Embryonic facial prominence (tissue), 1 donor: ENCODE measurements around the gene GRIA1.

Source experiments
- DNase-seq: peaks from one replicate; pipeline ENCODE4 v3.0.0-alpha.2; 2016; ENCODE audit errors: extremely low spot score

Gene GRIA1

DNA sequence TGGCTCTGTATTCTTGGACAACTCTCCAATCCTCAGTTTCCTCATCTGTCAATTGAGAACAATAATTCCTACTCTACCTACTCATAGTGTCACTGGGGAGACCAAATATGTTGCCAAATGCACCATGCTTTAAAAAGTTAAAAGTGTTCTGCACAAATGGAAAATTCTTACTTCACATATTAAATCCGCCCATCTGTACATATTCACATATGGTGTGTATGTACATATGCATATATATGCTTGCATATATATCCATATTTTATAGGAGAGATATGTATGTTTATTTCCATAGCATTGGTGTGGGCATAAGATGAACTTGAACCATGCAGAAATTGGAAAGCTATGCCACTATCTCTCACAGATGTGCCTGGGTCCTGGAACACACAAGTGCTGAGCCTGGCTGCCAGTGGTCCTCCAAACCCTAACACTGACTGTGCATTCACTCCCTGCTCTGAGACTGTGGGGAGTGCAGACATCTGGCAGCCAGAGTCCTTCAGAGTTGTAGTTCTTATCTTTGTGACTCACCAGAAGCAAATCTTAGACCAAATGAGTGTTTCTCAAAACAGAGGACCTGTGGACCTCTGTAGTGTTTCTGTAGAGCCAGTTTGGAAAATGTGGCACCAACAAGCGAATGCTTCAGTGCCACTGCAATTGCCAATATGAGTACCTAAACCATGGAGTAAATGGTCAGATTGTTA, 168.7 kb downstream of the GRIA1 start:
- no peak for DNase-seq

DNA sequence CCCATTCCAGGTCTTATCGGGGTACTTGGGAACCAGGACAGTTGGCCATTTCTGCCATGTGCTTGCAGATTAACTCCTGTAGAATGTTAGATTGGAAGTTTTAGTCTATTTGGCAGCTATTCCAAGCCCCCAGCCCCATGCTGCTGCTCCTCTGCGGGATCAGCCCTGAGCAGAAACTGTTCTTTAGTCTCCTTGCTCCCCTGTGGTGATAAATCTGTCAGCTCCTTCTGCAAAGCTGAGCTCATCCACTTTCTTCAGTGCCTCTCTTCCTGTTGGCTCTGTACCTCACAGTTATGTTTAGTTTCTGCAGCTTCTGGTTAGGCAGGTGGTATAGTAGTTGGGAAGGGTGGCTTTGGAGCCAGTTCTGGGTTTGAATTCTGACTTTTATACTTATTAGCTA, 170.4 kb downstream of the GRIA1 start:
- DNase-seq: no peak

DNA sequence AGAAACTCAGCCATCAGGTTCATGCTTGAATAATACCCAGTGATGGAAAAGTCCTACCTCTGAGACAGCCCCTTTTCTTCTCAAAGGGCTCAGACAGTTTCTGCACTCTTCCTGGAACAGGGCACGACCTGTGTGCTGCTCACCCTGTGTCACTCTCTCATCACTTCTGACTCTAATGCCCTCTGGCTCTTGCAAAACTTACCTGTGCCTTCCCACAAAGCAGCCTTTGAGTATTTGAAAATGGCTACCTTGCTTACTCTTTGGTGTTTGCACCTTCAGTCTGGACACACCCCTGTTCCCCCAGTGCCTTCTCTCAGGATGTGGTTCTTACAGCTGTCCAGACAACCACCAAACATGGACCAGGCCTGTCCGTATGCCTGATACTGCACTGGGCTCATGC, 171.4 kb downstream of the GRIA1 start:
- no peak for DNase-seq

- DNase-seq: no peak
These were observed 179.6 kb downstream of the GRIA1 start for GRCh38 chr5:153670101-153670500.

DNA sequence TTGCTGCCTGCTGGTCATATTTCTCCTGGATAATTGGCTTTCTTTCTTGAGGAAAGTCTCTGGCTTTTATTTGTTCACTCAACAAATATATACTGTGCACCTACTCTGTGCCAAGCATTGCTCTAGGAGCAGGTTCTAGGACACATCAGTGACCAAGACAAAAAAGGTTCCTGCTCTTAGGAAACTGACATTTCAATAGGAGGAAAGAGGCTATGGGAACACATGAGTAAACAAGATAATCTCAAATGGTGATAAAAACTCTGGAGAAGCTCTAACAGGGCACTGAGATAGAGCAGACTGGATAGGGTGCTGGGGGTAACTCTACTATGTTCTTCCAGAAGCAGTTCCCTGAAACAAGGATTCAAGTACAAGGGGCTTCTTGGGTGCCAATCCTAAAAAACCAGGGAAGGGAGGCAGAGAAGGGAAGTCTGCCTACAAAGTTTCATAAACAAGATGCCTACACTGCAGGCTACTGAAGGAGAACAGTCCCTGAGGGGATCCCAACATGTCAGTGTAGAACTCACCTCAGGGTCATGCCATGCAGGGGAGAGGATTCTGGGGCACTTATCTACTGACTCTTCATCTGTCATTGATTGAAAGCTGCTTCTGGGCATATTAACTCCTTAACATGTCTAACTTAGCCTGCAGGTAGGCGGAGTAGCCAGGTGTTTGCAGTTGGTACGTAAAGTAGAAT, 181.3 kb downstream of the GRIA1 start:
- DNase-seq: no peak

- DNase-seq: no peak
These were observed 182.0 kb downstream of the GRIA1 start for GRCh38 chr5:153672347-153673090.

DNA sequence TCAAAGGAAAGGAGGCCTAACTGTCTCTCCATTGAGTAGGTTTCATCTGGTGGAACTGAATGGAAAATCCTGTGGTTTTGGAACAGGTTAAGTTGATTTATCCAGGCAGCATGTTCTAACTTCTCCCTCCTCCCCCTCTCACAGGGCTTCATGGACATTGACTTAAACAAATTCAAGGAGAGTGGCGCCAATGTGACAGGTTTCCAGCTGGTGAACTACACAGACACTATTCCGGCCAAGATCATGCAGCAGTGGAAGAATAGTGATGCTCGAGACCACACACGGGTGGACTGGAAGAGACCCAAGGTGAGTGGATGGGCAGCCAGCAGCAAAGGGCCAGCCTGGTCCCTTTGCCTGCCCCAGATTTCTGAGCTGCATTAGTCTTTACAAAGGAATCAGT, 183.9 kb downstream of the GRIA1 start:
- no peak for DNase-seq

DNA sequence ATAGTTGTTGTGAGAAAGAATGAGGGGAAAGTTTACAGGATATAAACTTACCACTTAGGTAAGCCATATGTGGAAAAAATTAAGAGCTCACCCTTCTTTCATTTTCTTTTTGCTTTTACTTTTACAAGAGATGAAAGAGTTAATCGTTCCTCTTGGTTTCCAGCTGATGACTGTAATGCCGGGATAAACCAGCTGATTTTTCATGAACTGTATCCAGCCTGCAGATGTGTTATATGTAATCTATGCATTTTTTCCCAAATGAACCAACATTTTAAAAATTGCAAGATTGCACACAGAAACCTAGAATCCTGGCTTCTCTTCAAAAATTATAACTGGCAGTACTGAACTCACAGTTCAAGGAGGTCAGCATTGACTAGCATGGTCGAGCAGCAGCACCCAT, 185.9 kb downstream of the GRIA1 start:
- DNase-seq: no peak

- DNase-seq: no peak
These were observed 186.4 kb downstream of the GRIA1 start for GRCh38 chr5:153676821-153677220.

GRCh38 chr5:153678617-153679329, 188.3 kb downstream of the GRIA1 start:
- DNase-seq: no peak

DNA sequence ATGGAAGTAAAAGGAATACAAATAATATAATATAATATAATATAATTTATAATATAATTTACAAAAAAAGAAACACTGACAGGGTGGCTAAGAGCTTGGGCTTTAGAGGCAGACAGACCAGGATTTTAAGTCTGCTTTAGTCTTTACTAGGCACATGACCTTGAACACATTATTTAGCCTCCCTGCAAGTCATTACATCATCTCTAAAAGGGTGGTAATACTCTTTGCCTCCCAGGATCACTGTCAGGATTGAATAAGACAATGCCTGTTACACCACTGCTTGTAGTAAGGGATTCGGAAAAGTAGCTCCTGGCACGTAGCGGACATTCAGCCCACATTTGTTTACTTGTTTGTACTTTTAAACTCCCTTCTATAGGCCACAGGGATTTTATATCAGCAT, 199.8 kb downstream of the GRIA1 start:
- DNase-seq: no peak

DNA sequence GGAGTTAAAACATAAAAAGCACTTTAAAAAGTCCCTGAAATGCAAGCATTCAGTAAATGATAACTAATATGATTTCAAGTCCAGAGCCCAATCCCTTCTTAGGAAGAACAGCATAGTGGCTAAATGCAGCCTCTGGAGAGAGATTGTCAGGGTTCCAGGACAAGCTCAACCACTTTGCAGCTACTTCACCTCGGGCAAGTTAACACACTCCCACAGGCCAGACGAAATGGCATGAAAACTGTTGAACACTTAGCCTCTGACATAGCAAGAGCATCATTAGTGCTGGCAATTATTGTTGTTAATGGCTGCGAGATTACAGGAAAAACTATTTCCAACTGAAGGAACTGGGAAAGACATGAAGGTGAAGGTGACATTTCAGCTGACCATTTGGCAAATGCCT, 205.8 kb downstream of the GRIA1 start:
- no peak for DNase-seq

GRCh38 chr5:153699035-153699434, 208.6 kb downstream of the GRIA1 start:
- DNase-seq: no peak

DNA sequence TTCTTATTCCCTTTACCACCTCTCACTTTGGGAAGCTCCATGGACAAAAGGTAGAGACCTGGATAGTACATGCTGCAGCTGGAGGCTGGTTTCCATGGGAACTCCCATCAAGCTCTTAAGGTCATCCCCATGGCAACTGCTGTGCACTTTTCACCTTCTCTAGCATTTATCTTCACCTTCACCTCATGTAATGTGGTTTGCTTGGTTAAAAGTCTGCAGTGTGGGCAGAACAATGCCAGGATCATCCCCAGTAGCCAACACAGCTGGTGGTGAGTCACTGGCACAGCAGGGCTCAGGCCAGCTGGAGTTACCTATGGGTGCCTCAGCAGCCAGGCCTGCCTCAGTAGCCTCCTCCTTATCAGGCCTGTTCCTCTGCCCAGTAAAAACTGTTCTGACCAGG, 210.5 kb downstream of the GRIA1 start:
- DNase-seq: no peak

- no peak for DNase-seq
These were observed 211.8 kb downstream of the GRIA1 start for GRCh38 chr5:153702265-153702664.

DNA sequence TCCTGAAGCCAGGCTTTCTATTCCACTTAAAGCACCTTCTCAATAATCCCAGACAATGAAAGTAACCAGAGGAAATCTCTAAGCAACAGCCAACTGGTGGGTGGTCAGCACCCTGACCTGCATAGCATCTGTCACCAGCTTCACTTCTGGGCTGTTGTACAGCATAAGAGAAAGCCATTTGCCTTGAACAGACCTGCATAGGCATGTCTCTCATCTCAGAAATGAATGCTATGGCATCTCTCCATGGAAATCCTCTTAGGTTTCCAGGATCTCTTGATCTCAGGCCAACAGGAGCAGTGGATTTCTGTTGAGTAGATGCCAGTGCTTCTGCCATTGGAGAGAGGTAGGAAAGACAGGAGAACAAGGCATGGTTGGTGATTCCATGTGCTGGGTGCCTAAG, 213.6 kb downstream of the GRIA1 start:
- DNase-seq: no peak

DNA sequence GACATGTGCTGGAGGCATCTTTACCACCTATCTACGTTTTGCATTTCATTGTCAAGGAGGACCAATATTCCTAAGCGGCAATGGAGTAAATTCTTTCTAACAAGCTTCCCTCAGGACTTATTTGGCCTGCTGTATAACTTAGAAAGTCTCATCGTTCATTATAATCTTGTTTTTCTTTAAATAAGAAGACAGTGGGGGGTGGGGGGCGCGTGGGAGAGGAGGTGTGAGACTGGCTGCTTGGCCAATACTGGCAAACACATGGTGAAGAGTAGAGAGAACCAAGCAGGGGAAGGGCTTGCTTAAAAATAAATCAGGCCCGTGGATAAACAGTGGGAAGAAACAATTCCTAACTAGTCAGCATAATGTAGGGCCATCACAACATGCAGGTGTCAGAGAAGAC, 217.2 kb downstream of the GRIA1 start:
- DNase-seq: no peak

DNA sequence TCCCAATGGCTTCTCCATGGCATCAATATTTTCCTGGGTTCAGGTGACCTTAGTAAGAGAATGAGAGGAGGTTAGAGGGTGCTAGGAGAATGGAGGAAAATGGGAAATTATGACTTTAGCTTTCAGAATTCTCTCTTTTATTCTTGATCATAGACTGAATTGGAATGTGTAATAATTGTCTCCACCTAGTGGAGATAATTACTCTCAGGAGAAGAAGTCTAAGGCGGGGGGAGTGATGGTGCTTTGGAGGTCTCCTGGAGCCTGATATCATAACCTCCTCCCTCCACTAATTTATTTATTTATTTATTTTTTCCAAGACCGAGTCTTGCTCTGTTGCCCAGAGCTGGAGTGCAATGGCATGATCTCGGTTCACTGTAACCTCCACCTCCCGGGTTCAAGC, 221.3 kb downstream of the GRIA1 start:
- no peak for DNase-seq

GRCh38 chr5:153712946-153713345, 222.5 kb downstream of the GRIA1 start:
- no peak for DNase-seq

DNA sequence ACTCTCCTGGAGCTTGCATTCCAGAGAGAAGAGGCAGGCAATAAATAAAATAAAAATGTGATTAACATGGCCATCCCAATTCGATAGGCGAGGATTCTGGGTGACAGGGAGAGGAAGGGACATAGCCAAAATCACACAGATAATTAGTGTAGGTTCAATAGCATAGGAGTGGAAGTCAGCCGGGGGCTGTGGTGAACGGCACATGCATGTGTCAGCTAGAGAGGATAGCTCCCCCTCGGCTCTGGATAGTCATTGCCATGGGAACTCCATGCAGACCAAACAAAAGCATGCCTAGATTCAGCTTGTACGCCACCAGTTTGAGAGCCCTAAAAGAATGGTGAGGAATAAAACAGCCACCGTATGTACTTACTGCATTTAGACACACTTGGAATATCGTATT, 223.5 kb downstream of the GRIA1 start:
- DNase-seq: no peak

DNA sequence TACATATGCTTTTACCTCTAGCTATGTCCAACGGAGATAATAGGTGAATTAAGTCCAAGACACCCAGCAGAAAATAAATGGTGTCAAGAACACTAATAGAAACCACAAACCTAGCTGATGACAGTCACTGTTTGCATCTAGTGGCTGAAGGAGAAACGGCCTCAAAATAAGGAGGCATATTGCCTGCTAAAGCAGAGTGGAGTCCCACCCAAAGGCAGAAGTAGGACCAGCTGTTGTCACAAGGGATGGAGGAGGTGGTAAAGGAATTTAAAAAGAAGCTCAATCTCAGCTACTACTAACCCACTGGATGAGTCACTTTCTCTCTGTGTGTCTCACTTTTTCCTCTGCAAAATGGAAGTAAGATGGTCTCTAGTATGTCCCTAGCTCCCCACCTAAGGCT, 224.3 kb downstream of the GRIA1 start:
- no peak for DNase-seq

GRCh38 chr5:153717287-153717686, 226.8 kb downstream of the GRIA1 start:
- DNase-seq: no peak
